HepG2 (cell line): Measurements from ENCODE around the gene ANKRD52. TPM values are rescaled to one million over a fixed set of nuclear protein-coding genes. Genes with fewer than 3 reads are reported as not detected.

Experiments used
- AGO1 ChIP-seq: fragments of 200-400 bp; formaldehyde crosslinking; IDR thresholded peaks from 2 replicates; pipeline ENCODE4 v1.6.1; 2017; ENCODE audit warnings: mild to moderate bottlenecking, low read depth, low read length, moderate library complexity; ENCODE audit not compliant: poor library complexity, severe bottlenecking
- ARID4A ChIP-seq: sonication (generic); formaldehyde crosslinking; IDR thresholded peaks from 2 replicates; pipeline ENCODE4 v1.5.0; 2020; ENCODE audit warnings: mild to moderate bottlenecking, missing genetic modification reagents, borderline replicate concordance
- CBX1 ChIP-seq: IDR thresholded peaks from one replicate; pipeline ENCODE4 v1.6.1; 2016; ENCODE audit warnings: antibody characterized with exemption, low read depth
- CHCHD3 ChIP-seq: sonication (generic); formaldehyde crosslinking; IDR thresholded peaks from 2 replicates; pipeline ENCODE4 v1.8.0; 2022; ENCODE audit warnings: mild to moderate bottlenecking, missing genetic modification reagents, moderate library complexity
- DMTF1 ChIP-seq: sonication (generic); formaldehyde crosslinking; IDR thresholded peaks from 2 replicates; pipeline ENCODE4 v1.4.0; 2020; ENCODE audit warnings: mild to moderate bottlenecking, missing genetic modification reagents
- PAXIP1 ChIP-seq: sonication (generic); formaldehyde crosslinking; conservative IDR thresholded peaks from 2 replicates; pipeline ENCODE4 v1.4.0; 2020; ENCODE audit warnings: mild to moderate bottlenecking, missing genetic modification reagents, moderate library complexity
- SMARCE1 ChIP-seq: fragments of 450-650 bp; IDR thresholded peaks from 2 replicates; pipeline ENCODE4 v1.6.1; 2017; ENCODE audit warnings: borderline replicate concordance
- SP2 ChIP-seq: sonication (generic); formaldehyde crosslinking; IDR thresholded peaks from 2 replicates; pipeline ENCODE4 v1.5.1; 2020; ENCODE audit warnings: mild to moderate bottlenecking, missing genetic modification reagents
- ZNF20 ChIP-seq: sonication (generic); formaldehyde crosslinking; IDR thresholded peaks from 2 replicates; pipeline ENCODE4 v1.4.0; 2020; ENCODE audit warnings: mild to moderate bottlenecking, moderate library complexity, missing genetic modification reagents
- ZNF263 ChIP-seq: sonication (generic); formaldehyde crosslinking; IDR thresholded peaks from 2 replicates; pipeline ENCODE4 v1.4.0; 2020; ENCODE audit warnings: missing genetic modification reagents
- ZNF430 ChIP-seq: sonication (generic); formaldehyde crosslinking; IDR thresholded peaks from 2 replicates; pipeline ENCODE4 v1.9.0; 2021; ENCODE audit warnings: mild to moderate bottlenecking, missing genetic modification reagents
- ZNF609 ChIP-seq: sonication (generic); formaldehyde crosslinking; IDR thresholded peaks from 2 replicates; pipeline ENCODE4 v1.4.0; 2020; ENCODE audit warnings: mild to moderate bottlenecking, missing genetic modification reagents, borderline replicate concordance
- ZNF724P ChIP-seq: sonication (generic); formaldehyde crosslinking; IDR thresholded peaks from 2 replicates; pipeline ENCODE4 v1.8.0; 2022; ENCODE audit warnings: missing genetic modification reagents, borderline replicate concordance
- polyA plus RNA-seq, 8 experiments: library from polyadenylated mRNA; depleted of rRNA in 3 of 8; stranded (reverse) in 7 of 8; unstranded in 1 of 8; fragments of >200 nt; fragmentation: Illumina TruSeq in 4 of 8; extraction: Trizol in 4 of 8; gene quantifications; 2 replicates each; pipeline versions ENCODE4 v1.2.1 to v1.2.3, GENCODE V29; 2011 to 2016; ENCODE audit warnings: low read depth in 4 of 8, missing spikeins in 1 of 8, mixed read lengths in 1 of 8; ENCODE audit not compliant: insufficient read depth in 1 of 8
- total RNA-seq, 5 experiments: library from RNA; depleted of rRNA; stranded (reverse); fragments of >200 nt; fragmentation: Illumina TruSeq; extraction: Trizol; gene quantifications; 2 replicates each; pipeline ENCODE4 v1.2.3, GENCODE V29; 2016; ENCODE audit warnings: low read depth in 1 of 5

Gene ANKRD52
- total and polyA plus RNA-seq, 2 of the 13 experiments (the other 11 are each of a cell fraction or from before 2014, with no cell fraction given): 7.8 to 9.2 TPM

- TF ChIP-seq ZNF609 (CRISPR knock-in tag) (no peak; the same call in 1 of the 2 replicates), ZNF263 (peak; percentile 10; the same call in 1 of the 2 replicates), AGO1 (peak; percentile 70), ARID4A (CRISPR knock-in tag) (peak; percentile 94), SP2 (peak; percentile 90), ZNF20 (CRISPR knock-in tag) (no peak), ZNF724P (CRISPR knock-in tag) (no peak), DMTF1 (CRISPR knock-in tag) (no peak), CBX1 (no peak), SMARCE1 (no peak), ZNF430 (CRISPR knock-in tag) (peak; percentile 45; the same call in 1 of the 2 replicates), CHCHD3 (CRISPR knock-in tag) (no peak), PAXIP1 (CRISPR knock-in tag) (peak; percentile 51)
Observed at GRCh38 chr12:56299853-56300643, 41.9 kb upstream of the ANKRD52 start, which contains the start of gene CS (continued).
